Measurements from ENCODE around the gene TXNRD3.
A peak's percentile ranks its signal among the peaks of the same experiment; 100 is the strongest.

TXNRD3 gene

GRCh38 chr3:126696701-126697267, 41.9 kb upstream of the TXNRD3 start:
- H3K79me1 ChIP-seq (ENCODE audit: low read depth, low read length): no peaks in the 10 kb centered on the region
- H2BK15ac ChIP-seq (ENCODE audit: low read length): no peak overlapping the region
- H2AK5ac ChIP-seq (ENCODE audit: low read depth, low read length): no peak overlapping the region
- no peak overlapping the region for H3K9ac ChIP-seq (ENCODE audit: low read depth, low read length, poor library complexity)
- no peak overlapping the region for H2BK120ac ChIP-seq (ENCODE audit: low read depth, low read length)
- H3K4me3 ChIP-seq (ENCODE audit: low read length in 2 of 2): no peak overlapping the region
- peaks cover 0 to 5% of the 10 kb centered on the region in 2 donors for H3K4me1 ChIP-seq (ENCODE audit: control insufficient read depth in 2 of 2, insufficient read depth in 1 of 2, low read depth in 1 of 2, low read length in 2 of 2)
- no peak overlapping the region for H3K4me2 ChIP-seq (ENCODE audit: insufficient read depth, low read length, poor library complexity, severe bottlenecking)
- no peak overlapping the region for H3K27ac ChIP-seq (replicated peaks; ENCODE audit: low read length)
- H3K14ac ChIP-seq (ENCODE audit: low read length): no peak overlapping the region
- no peak for DNase-seq (ENCODE audit: low spot score)
- no peak overlapping the region for H2BK12ac ChIP-seq (ENCODE audit: low read length)
- WGBS, 2 donors (ENCODE audit: extremely low coverage in 2 of 2, insufficient read length in 2 of 2, insufficient replicate concordance in 1 of 2): no CpG with 5 or more reads among the region's 5 CpGs
- H4K8ac ChIP-seq (ENCODE audit: low read depth, low read length): no peak overlapping the region
- no peaks in the 10 kb centered on the region for H3K36me3 ChIP-seq (replicated peaks in 1 of 2; ENCODE audit: control insufficient read depth in 2 of 2, insufficient read depth in 2 of 2, low read length in 2 of 2)
- no peak overlapping the region for H3K4ac ChIP-seq (ENCODE audit: low read length)
- no peak overlapping the region for H3K18ac ChIP-seq (ENCODE audit: low read length)
- H2AFZ ChIP-seq (ENCODE audit: low read length): no peak overlapping the region
- no peak overlapping the region for H4K91ac ChIP-seq (ENCODE audit: low read depth, low read length, poor library complexity)
- H3K23ac ChIP-seq (ENCODE audit: low read depth, low read length, poor library complexity): no peak overlapping the region
- no peak overlapping the region for H2BK5ac ChIP-seq (ENCODE audit: low read length)
- peaks cover 0 to 5% (median 0%) of the 10 kb centered on the region in 3 experiments for H3K27me3 ChIP-seq (ENCODE audit: control insufficient read depth in 3 of 3, insufficient read depth in 3 of 3, low read depth in 1 of 3, low read length in 3 of 3)
- peaks cover 0 to 4% of the 10 kb centered on the region in 2 donors for H3K9me3 ChIP-seq (replicated peaks in 1 of 2; ENCODE audit: control insufficient read depth in 2 of 2, insufficient read depth in 1 of 2, low read depth in 1 of 2, low read length in 2 of 2)

- DNase-seq (ENCODE audit: low spot score): no peak
Observed at GRCh38 chr3:126693921-126694320, 39.0 kb upstream of the TXNRD3 start.

GRCh38 chr3:126692858-126693257, 37.9 kb upstream of the TXNRD3 start:
- H3K79me1 ChIP-seq (ENCODE audit: low read depth, low read length): no peaks in the 10 kb centered on the region
- H2BK12ac ChIP-seq (ENCODE audit: low read length): peak overlapping the region; percentile 33
- no peak overlapping the region for H4K8ac ChIP-seq (ENCODE audit: low read depth, low read length)
- no peak overlapping the region for H2BK120ac ChIP-seq (ENCODE audit: low read depth, low read length)
- H3K4me1 ChIP-seq (ENCODE audit: control insufficient read depth in 2 of 2, insufficient read depth in 1 of 2, low read depth in 1 of 2, low read length in 2 of 2): peaks cover 0 to 5% of the 10 kb centered on the region in 2 donors
- H2AFZ ChIP-seq (ENCODE audit: low read length): no peak overlapping the region
- no peaks in the 10 kb centered on the region for H3K9me3 ChIP-seq (replicated peaks in 1 of 2; ENCODE audit: control insufficient read depth in 2 of 2, insufficient read depth in 1 of 2, low read depth in 1 of 2, low read length in 2 of 2)
- no peaks in the 10 kb centered on the region for H3K36me3 ChIP-seq (replicated peaks in 1 of 2; ENCODE audit: control insufficient read depth in 2 of 2, insufficient read depth in 2 of 2, low read length in 2 of 2)
- H3K4ac ChIP-seq (ENCODE audit: low read length): no peak overlapping the region
- no peak overlapping the region for H4K91ac ChIP-seq (ENCODE audit: low read depth, low read length, poor library complexity)
- no CpG with 5 or more reads among the region's 5 CpGs for WGBS, 2 donors (ENCODE audit: extremely low coverage in 2 of 2, insufficient read length in 2 of 2, insufficient replicate concordance in 1 of 2)
- no peak overlapping the region for H3K18ac ChIP-seq (ENCODE audit: low read length)
- no peak overlapping the region for H3K4me2 ChIP-seq (ENCODE audit: insufficient read depth, low read length, poor library complexity, severe bottlenecking)
- no peak overlapping the region for H2AK5ac ChIP-seq (ENCODE audit: low read depth, low read length)
- no peak overlapping the region for H3K9ac ChIP-seq (ENCODE audit: low read depth, low read length, poor library complexity)
- no peak overlapping the region for H3K23ac ChIP-seq (ENCODE audit: low read depth, low read length, poor library complexity)
- H2BK15ac ChIP-seq (ENCODE audit: low read length): no peak overlapping the region
- H3K4me3 ChIP-seq (ENCODE audit: low read length in 2 of 2): no peak overlapping the region
- H3K27ac ChIP-seq (replicated peaks; ENCODE audit: low read length): no peak overlapping the region
- DNase-seq (ENCODE audit: low spot score): no peak
- no peaks in the 10 kb centered on the region for H3K27me3 ChIP-seq (ENCODE audit: control insufficient read depth in 3 of 3, insufficient read depth in 3 of 3, low read depth in 1 of 3, low read length in 3 of 3)
- H2BK5ac ChIP-seq (ENCODE audit: low read length): no peak overlapping the region
- H3K14ac ChIP-seq (ENCODE audit: low read length): no peak overlapping the region

More at GRCh38 chr3:126693921-126694320, 39.0 kb upstream of the TXNRD3 start:
- no peak overlapping the region for H3K9ac ChIP-seq (ENCODE audit: low read depth, low read length, poor library complexity)
- H3K4ac ChIP-seq (ENCODE audit: low read length): peak overlapping the region; percentile 55
- no CpG with 5 or more reads among the region's 3 CpGs for WGBS, 2 donors (ENCODE audit: extremely low coverage in 2 of 2, insufficient read length in 2 of 2, insufficient replicate concordance in 1 of 2)
- no peaks in the 10 kb centered on the region for H3K36me3 ChIP-seq (replicated peaks in 1 of 2; ENCODE audit: control insufficient read depth in 2 of 2, insufficient read depth in 2 of 2, low read length in 2 of 2)
- H2BK5ac ChIP-seq (ENCODE audit: low read length): no peak overlapping the region
- H2AFZ ChIP-seq (ENCODE audit: low read length): no peak overlapping the region
- H3K79me1 ChIP-seq (ENCODE audit: low read depth, low read length): no peaks in the 10 kb centered on the region
- no peak overlapping the region for H2AK5ac ChIP-seq (ENCODE audit: low read depth, low read length)
- peak overlapping the region; percentile 30 for H2BK12ac ChIP-seq (ENCODE audit: low read length)
- H2BK15ac ChIP-seq (ENCODE audit: low read length): no peak overlapping the region
- no peak overlapping the region for H3K4me2 ChIP-seq (ENCODE audit: insufficient read depth, low read length, poor library complexity, severe bottlenecking)
- peaks cover 0 to 4% (median 0%) of the 10 kb centered on the region in 3 experiments for H3K27me3 ChIP-seq (ENCODE audit: control insufficient read depth in 3 of 3, insufficient read depth in 3 of 3, low read depth in 1 of 3, low read length in 3 of 3)
- H3K18ac ChIP-seq (ENCODE audit: low read length): no peak overlapping the region
- H2BK120ac ChIP-seq (ENCODE audit: low read depth, low read length): no peak overlapping the region
- H3K23ac ChIP-seq (ENCODE audit: low read depth, low read length, poor library complexity): no peak overlapping the region
- H3K4me1 ChIP-seq (ENCODE audit: control insufficient read depth in 2 of 2, insufficient read depth in 1 of 2, low read depth in 1 of 2, low read length in 2 of 2): peaks cover 0 to 5% of the 10 kb centered on the region in 2 donors
- no peak overlapping the region for H4K91ac ChIP-seq (ENCODE audit: low read depth, low read length, poor library complexity)
- no peak overlapping the region for H4K8ac ChIP-seq (ENCODE audit: low read depth, low read length)
- H3K27ac ChIP-seq (replicated peaks; ENCODE audit: low read length): no peak overlapping the region
- H3K14ac ChIP-seq (ENCODE audit: low read length): no peak overlapping the region
- H3K4me3 ChIP-seq (ENCODE audit: low read length in 2 of 2): no peak overlapping the region
- H3K9me3 ChIP-seq (replicated peaks in 1 of 2; ENCODE audit: control insufficient read depth in 2 of 2, insufficient read depth in 1 of 2, low read depth in 1 of 2, low read length in 2 of 2): no peaks in the 10 kb centered on the region

GRCh38 chr3:126691765-126692164, 36.8 kb upstream of the TXNRD3 start:
- no peak overlapping the region for H4K8ac ChIP-seq (ENCODE audit: low read depth, low read length)
- H3K79me1 ChIP-seq (ENCODE audit: low read depth, low read length): no peaks in the 10 kb centered on the region
- no peak overlapping the region for H3K4me2 ChIP-seq (ENCODE audit: insufficient read depth, low read length, poor library complexity, severe bottlenecking)
- no peak overlapping the region for H2AFZ ChIP-seq (ENCODE audit: low read length)
- H4K91ac ChIP-seq (ENCODE audit: low read depth, low read length, poor library complexity): no peak overlapping the region
- H2BK12ac ChIP-seq (ENCODE audit: low read length): no peak overlapping the region
- peaks cover 0 to 5% of the 10 kb centered on the region in 2 donors for H3K4me1 ChIP-seq (ENCODE audit: control insufficient read depth in 2 of 2, insufficient read depth in 1 of 2, low read depth in 1 of 2, low read length in 2 of 2)
- H2BK5ac ChIP-seq (ENCODE audit: low read length): no peak overlapping the region
- H3K4me3 ChIP-seq (ENCODE audit: low read length in 2 of 2): no peak overlapping the region
- WGBS, 2 donors (ENCODE audit: extremely low coverage in 2 of 2, insufficient read length in 2 of 2, insufficient replicate concordance in 1 of 2): no CpG with 5 or more reads among the region's 4 CpGs
- DNase-seq (ENCODE audit: low spot score): no peak
- H2AK5ac ChIP-seq (ENCODE audit: low read depth, low read length): no peak overlapping the region
- H3K9ac ChIP-seq (ENCODE audit: low read depth, low read length, poor library complexity): no peak overlapping the region
- H3K18ac ChIP-seq (ENCODE audit: low read length): no peak overlapping the region
- H3K4ac ChIP-seq (ENCODE audit: low read length): no peak overlapping the region
- no peaks in the 10 kb centered on the region for H3K36me3 ChIP-seq (replicated peaks in 1 of 2; ENCODE audit: control insufficient read depth in 2 of 2, insufficient read depth in 2 of 2, low read length in 2 of 2)
- H3K23ac ChIP-seq (ENCODE audit: low read depth, low read length, poor library complexity): no peak overlapping the region
- no peaks in the 10 kb centered on the region for H3K9me3 ChIP-seq (replicated peaks in 1 of 2; ENCODE audit: control insufficient read depth in 2 of 2, insufficient read depth in 1 of 2, low read depth in 1 of 2, low read length in 2 of 2)
- H2BK15ac ChIP-seq (ENCODE audit: low read length): no peak overlapping the region
- no peak overlapping the region for H3K14ac ChIP-seq (ENCODE audit: low read length)
- no peak overlapping the region for H3K27ac ChIP-seq (replicated peaks; ENCODE audit: low read length)
- H3K27me3 ChIP-seq (ENCODE audit: control insufficient read depth in 3 of 3, insufficient read depth in 3 of 3, low read depth in 1 of 3, low read length in 3 of 3): no peaks in the 10 kb centered on the region
- no peak overlapping the region for H2BK120ac ChIP-seq (ENCODE audit: low read depth, low read length)
